ENCODE results near the gene COQ2.

DNA sequence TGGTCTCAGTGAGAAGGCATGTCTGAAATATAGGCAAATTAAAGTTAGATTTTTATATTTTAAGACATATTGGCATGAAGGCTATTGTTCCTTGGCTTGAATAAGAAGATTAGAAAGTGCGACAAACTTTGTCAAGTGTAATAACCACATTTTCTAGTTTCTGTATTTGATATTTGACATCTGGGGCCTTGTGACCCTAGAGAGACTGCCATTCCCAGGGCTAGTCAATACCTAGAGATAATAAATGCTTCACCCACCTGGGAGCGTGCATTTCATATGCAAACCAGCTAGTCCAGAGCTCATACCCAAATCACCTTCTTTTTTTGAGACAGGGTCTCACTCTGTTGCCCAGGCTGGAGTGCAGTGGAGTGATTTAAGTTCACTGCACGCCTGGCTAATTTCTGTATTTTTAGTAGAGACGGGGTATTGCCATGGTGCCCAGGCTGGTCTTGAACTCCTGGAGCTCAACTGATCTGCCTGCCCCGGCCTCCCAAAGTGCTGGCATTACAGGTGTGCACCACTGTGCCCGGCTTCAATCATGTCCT is 62.6 kb downstream of the COQ2 start:
- TF ChIP-seq ARNT (IDR thresholded peaks at IDR 0.05) (no peak), L3MBTL2 (conservative IDR thresholded peaks at IDR 0.05) (no peak), TARDBP (IDR thresholded peaks at IDR 0.05) (no peak), SUZ12 (IDR thresholded peaks at IDR 0.05) (no peak), SP1 (IDR thresholded peaks at IDR 0.05) (no peak), HDGF (IDR thresholded peaks at IDR 0.05; ENCODE audit: borderline replicate concordance) (no peak), BHLHE40 (IDR thresholded peaks at IDR 0.05; ENCODE audit: borderline replicate concordance) (no peak)

Measured in HEK293T (cell line).